H1 (cell line): ENCODE measurements around the gene MRPL4. TPM values are rescaled to one million over a fixed set of nuclear protein-coding genes. Genes with fewer than 3 reads are reported as not detected.

ENCODE experiments used
- SIN3A ChIP-seq, 2 experiments: IDR thresholded peaks in 1 of 2; conservative IDR thresholded peaks in 1 of 2; 2 replicates each; pipeline ENCODE4 v1.6.1; 2011 to 2012; ENCODE audit warnings: low read length in 2 of 2, improper control_type of control experiment in 1 of 2, low read depth in 1 of 2, mild to moderate bottlenecking in 1 of 2
- polyA plus RNA-seq, 7 experiments: library from polyadenylated mRNA; depleted of rRNA in 3 of 7; stranded (reverse) in 5 of 7; unstranded in 2 of 7; fragments of >200 nt in 5 of 7; fragments of 200-250 nt in 2 of 7; gene quantifications; 1 replicate in 5 of 7; 2 replicates in 1 of 7; 4 replicates in 1 of 7; pipeline versions ENCODE4 v1.2.1 to v1.2.3, GENCODE V29; 2011 to 2013; ENCODE audit warnings: missing spikeins in 2 of 7, mixed read lengths in 2 of 7
- total RNA-seq: library from RNA; stranded (reverse); fragmentation: NEBNext Ultra II Directional; extraction: Animal tissue kit (Norgen Biotek cat#: 25700); gene quantifications from 2 replicates; pipeline ENCODE4 v1.2.1, GENCODE V29; 2021

MRPL4 gene
- total and polyA plus RNA-seq, 2 of the 8 experiments (the other 6 are each of a cell fraction or from before 2014, with no cell fraction given) = 82.3 to 187 TPM

DNA sequence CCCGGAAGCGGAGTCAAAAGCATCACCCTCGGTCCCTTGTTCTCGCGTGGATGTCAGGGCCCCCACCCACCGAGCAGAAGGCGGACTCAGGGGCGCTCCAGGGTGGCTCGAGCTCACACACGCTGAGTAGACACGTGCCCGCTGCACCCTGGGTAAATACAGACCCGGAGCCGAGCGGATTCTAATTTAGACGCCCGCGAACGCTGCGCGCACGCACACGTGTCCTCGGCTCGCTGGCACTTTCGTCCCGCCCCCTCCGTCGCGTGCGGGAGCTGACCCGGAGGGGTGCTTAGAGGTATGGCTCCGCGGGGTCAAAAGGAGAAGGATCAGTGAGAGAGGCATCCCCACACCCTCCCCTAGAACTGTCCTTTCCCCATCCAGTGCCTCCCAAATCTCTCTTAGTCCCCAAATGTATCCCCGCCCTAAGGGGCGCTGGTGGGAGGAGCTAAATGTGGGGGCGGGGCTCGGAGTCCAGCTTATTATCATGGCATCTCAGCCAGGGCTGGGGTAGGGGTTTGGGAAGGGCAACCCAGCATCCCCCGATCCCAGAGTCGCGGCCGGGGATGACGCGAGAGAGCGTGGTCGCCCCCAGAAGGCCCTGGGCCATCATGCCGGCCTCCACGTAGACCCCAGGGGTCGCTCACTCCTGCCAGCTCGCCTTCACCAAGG is 37.3 kb downstream of the MRPL4 start (continued):
- TF ChIP-seq SIN3A (conservative IDR thresholded peaks at IDR 0.05 in 1 of 2, IDR thresholded peaks at IDR 0.05 in 1 of 2; ENCODE audit: low read depth in 1 of 2, low read length in 2 of 2) = peak in 1 of 2 experiments; percentile 68; a peak in 2 of 4 replicates
